Omental fat pad (tissue), 4 donors: ENCODE results near the gene ACOT9. TPM values are rescaled to one million over a fixed set of nuclear protein-coding genes. Genes with fewer than 3 reads are reported as not detected.
"Not testable (repeated sequence)": the region's sequence is repeated elsewhere in the genome, so short reads cannot be mapped to it uniquely, and the experiment has no call there.

Experiments used
- ATAC-seq: fragments of 150-250 bp; one replicate; pipeline ENCODE4 v1.9.1; 2016; ENCODE audit warnings: mild to moderate bottlenecking, moderate library complexity; ENCODE audit not compliant: low FRiP score
- DNase-seq: peaks from one replicate; pipeline ENCODE4 v3.0.0-alpha.2; 2019; ENCODE audit warnings: low spot score
- total RNA-seq, 4 donors: library from RNA; depleted of rRNA; stranded (reverse); fragments of >200 nt; gene quantifications; one replicate each; pipeline ENCODE4 v1.1.0, GENCODE V29; 2016
- TF ChIP-seq, protein P1 (sequence below), 3 donors: fragments of 450-650 bp; IDR thresholded peaks; one replicate each; pipeline ENCODE4 v1.5.1; 2016 to 2017; ENCODE audit warnings: antibody characterized with exemption in 3 of 3, mild to moderate bottlenecking in 3 of 3, moderate library complexity in 2 of 3

ACOT9 gene
- total RNA-seq, 4 donors from 2014 or later = 39.0 to 65.3 (median 57.3) TPM

DNA sequence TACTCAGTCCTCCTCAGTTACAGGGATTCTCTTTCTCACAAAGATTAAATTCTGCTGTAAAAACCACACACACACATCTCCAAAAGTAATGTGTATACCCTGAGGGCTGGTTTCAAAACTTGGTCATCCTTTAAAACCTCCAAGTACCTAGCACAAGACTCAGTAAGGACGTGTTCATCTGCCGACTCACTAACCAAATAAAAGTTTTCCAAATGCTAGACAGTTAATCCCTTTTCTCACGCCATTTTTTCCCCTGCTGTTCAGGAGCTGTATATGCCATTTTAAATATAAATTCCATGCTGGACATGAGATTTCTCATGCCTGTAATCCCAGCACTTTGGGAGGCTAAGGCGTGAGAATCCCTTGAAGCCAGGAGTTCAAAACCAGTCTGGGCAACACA, 35.9 kb upstream of the ACOT9 start:
- no peak for DNase-seq
- TF ChIP-seq, protein P1, sequence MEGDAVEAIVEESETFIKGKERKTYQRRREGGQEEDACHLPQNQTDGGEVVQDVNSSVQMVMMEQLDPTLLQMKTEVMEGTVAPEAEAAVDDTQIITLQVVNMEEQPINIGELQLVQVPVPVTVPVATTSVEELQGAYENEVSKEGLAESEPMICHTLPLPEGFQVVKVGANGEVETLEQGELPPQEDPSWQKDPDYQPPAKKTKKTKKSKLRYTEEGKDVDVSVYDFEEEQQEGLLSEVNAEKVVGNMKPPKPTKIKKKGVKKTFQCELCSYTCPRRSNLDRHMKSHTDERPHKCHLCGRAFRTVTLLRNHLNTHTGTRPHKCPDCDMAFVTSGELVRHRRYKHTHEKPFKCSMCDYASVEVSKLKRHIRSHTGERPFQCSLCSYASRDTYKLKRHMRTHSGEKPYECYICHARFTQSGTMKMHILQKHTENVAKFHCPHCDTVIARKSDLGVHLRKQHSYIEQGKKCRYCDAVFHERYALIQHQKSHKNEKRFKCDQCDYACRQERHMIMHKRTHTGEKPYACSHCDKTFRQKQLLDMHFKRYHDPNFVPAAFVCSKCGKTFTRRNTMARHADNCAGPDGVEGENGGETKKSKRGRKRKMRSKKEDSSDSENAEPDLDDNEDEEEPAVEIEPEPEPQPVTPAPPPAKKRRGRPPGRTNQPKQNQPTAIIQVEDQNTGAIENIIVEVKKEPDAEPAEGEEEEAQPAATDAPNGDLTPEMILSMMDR (IDR thresholded peaks at IDR 0.05) = no peak
- no peak for ATAC-seq

GRCh38 chrX:23776363-23776762, 33.3 kb upstream of the ACOT9 start:
- ATAC-seq (no peak), DNase-seq (no peak)
- TF ChIP-seq, protein P1 (IDR thresholded peaks at IDR 0.05) = no peak

- ATAC-seq (no peak), DNase-seq (no peak)
- TF ChIP-seq, protein P1 (IDR thresholded peaks at IDR 0.05) = no peak
Observed at GRCh38 chrX:23773601-23774175, 30.6 kb upstream of the ACOT9 start.

GRCh38 chrX:23771086-23771485, 28.0 kb upstream of the ACOT9 start:
- not testable (repeated sequence) for ATAC-seq, DNase-seq

DNA sequence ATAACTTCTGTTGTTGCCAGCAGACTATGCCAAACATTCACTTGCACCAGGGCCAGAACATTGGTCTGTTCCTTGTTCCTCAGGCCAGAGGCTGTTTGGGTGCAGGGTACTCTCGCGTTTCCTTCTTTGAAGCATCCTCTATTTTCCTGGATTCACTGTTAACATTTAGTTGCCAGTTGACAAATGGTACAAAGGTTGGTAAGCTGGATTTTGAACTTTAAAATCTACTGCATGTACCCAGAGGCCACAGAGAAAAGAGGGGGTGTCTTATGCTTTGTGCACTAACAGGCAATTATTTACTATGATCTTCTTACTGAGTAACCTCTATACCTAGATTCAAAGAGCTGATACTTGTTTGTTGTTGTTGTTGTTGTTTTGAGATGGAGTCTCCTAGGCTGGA, 27.1 kb upstream of the ACOT9 start:
- no peak for ATAC-seq
- TF ChIP-seq, protein P1 (IDR thresholded peaks at IDR 0.05) = no peak
- no peak for DNase-seq

DNA sequence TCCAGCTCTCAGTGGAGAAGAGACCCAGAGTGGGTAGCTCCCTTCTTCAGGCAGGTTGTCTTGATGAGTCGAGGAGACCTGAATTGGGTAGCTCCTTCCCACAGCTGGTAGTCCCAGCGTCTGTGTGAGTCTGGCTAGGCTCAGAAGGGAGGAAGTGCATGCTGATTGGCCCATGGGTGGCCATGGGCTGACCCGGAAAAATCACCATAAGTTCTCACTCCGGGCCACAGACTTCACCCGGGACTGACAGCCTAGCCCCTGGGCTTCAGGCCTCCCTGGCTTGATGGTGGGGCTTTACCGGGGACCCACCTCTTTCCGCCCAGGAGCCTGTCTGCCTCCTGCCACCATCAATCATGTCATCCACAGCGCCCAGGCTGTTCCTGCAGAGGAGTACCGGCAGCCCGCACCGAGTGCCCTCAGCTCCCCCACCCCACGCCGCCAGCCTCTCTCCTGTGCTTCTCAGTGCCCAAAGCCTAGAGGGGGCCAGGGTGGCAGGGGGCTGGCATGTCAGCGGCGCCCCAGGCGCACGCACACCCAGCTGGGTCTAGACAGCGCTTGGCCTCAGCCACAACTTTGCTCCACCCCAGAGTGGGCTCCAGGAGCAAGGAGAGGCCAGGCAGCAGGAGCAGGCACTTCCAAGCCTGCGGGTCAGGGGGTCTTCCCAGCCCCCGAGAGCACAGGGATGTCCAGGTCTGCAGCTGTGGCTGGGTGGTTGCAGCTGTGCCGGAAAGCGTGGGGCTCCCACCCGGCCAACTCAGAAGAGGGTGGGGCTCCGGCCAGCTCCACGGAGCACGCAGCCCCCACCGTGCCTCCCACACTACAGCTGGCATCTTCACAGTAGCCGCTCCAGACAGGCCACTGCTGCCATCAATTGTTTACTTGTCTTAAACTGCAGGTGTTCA, 23.8 kb upstream of the ACOT9 start:
- no peak for ATAC-seq
- DNase-seq = no peak
- TF ChIP-seq, protein P1 (IDR thresholded peaks at IDR 0.05) = no peak

DNA sequence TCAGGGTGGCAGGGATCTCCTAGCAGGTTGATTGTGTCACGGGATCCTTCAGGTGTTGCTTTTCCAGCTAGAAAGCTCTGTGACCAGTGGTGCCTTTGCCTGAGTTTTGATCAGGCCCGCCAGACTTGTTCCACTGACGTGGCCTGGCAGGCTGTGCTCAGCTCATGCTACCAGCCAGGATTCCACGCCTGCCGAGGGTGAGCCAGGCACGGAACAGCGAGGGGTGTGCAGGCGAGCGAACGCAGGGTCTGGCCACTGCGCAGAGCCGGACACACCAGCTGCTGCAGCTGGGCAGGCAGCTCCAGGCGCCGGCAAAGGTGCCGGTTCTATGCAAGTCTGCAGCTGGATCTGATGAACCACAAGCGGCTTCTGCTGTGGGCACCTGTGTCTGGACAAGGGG, 22.8 kb upstream of the ACOT9 start:
- no peak for ATAC-seq
- no peak for DNase-seq
- TF ChIP-seq, protein P1 (IDR thresholded peaks at IDR 0.05) = no peak
